GM12872 (cell line): ENCODE measurements around the gene ZSCAN18.

Experiments used
- CTCF ChIP-seq: IDR thresholded peaks from 3 replicates; pipeline ENCODE4 v1.5.1; 2011; ENCODE audit warnings: low read depth, mild to moderate bottlenecking, low read length, moderate library complexity; ENCODE audit not compliant: insufficient read depth

The ZSCAN18 gene

GRCh38 chr19:58117841-58118575 lies 20.0 kb upstream of the ZSCAN18 start:
- TF ChIP-seq CTCF, result no peak

- no peak for TF ChIP-seq CTCF
Measured at GRCh38 chr19:58108546-58108817, 10.5 kb upstream of the ZSCAN18 start.

DNA sequence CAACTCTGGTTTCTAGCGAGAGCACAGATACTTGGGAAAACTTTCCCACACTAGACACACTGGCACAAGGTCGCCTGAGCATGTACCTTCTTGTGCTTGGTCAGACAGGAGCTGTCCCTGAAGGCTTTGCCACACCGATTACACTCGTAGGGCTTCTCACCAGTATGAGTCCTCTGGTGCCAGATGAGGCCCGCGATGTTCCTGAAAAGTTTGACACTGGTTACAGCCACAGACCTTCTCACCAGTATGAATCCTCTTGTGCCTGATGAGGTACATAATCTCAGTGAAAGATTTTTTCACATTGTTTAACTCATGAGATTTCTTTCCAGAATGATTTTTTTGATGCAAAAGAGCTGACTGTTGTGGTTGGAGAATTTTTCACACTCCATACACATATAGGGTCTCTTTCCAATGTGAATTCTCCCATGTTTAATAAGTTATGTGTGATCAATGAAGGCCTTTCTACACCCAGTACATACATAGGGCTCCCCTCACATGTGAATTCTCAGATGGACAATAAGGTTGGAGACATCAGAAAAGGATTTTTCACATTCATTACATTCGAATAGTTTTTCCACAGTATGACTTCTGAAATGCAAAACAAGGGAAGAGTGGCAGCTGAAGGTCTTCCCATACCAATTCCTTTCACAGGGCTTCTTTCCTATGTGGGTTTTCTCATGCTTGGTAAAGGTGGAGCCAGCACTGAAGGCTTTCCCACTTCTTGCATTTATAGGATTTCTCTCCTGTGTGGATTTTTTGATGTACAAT lies 9.9 kb upstream of the ZSCAN18 start:
- no peak for TF ChIP-seq CTCF

- TF ChIP-seq CTCF, result no peak
Measured at GRCh38 chr19:58098682-58098998, 609 bp upstream of the ZSCAN18 start.

DNA sequence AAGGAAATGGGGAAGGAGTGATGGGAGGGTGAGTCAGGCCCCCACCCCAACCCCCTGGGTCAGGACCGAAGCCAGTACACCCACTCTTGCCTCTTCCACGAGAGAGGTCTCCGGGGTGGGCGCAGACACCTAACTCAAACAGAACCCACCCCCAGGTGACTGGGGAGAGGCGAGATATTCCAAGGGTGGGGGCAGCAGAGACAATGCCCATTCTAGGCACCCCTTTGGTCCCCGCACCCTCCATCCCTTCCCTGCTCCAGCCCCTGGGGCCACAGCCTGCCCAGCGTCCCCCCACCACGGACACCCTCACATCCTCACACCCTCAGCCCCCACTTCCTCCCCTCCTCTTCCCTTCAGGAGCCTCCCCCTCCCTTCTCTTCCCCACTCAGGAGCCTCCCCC lies 682 bp downstream of the ZSCAN18 start:
- no peak for TF ChIP-seq CTCF

DNA sequence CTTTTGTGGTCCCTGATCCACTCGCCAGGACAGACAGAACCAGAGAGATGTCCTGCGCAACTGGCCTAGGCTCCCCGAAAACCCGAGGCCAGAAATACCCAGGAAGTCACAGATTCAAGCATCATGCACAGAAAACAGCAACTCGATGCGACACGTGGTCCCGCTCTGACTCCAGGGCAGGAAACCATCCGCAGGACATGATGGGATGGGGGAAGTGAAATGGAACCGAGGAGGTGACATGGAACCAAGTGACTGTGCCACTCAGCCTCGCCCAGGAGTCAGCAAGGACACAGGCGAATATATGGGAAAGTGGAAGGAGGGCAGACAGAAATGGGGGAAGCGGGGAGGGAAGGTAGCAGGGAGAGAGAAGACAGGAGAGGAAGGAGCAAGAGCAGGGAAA lies 1.1 kb downstream of the ZSCAN18 start:
- no peak for TF ChIP-seq CTCF

DNA sequence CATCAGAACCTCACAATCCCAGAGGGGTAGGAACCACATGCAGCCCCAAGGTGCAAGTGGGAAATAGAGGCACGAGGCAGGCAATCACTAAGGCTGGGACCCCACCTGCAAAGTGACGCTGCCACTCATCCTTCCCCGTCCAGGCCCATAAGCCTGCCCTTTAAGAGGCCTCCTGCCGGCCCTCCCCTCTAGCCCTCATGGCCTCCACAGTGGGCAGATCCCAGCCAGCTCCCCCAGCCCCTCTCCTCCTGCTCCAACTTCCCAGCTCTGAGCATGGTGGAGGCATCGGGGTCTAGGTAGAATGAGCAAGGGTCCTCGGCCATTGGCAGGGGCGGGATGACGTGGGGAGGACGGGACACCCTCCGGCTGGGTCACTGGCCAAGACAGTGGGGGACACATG lies 2.7 kb downstream of the ZSCAN18 start:
- no peak for TF ChIP-seq CTCF
